Astrocyte (in vitro differentiated cells and primary cell): ENCODE data around the gene CHAT. TPM values are rescaled to one million over a fixed set of nuclear protein-coding genes. Genes with fewer than 3 reads are reported as not detected.

Experiments used
- DNase-seq: peaks from one replicate; pipeline ENCODE4 v3.0.0-alpha.2; 2010; ENCODE audit warnings: low read depth
- FAIRE-seq: peaks from 2 replicates; lab custom pipeline; 2011; peaks lifted over from hg19 to GRCh38; lab: Jason Lieb, UNC
- H2AFZ ChIP-seq: 2 replicates; pipeline ENCODE4 v1.6.0; 2012; ENCODE audit warnings: low read depth, low read length, inconsistent platforms
- H3K27ac ChIP-seq: 2 replicates; pipeline ENCODE4 v1.5.1; 2011; ENCODE audit warnings: low read depth, low read length, inconsistent platforms
- H3K27me3 ChIP-seq: 2 replicates; pipeline ENCODE4 v1.6.0; 2011; ENCODE audit warnings: low read length, inconsistent platforms; ENCODE audit not compliant: insufficient read depth
- H3K36me3 ChIP-seq: 2 replicates; pipeline ENCODE4 v1.5.1; 2011; ENCODE audit warnings: low read length, inconsistent platforms; ENCODE audit not compliant: insufficient read depth
- H3K4me1 ChIP-seq: 2 replicates; pipeline ENCODE4 v1.5.1; 2011; ENCODE audit warnings: low read length, inconsistent platforms; ENCODE audit not compliant: insufficient read depth
- H3K4me2 ChIP-seq: 2 replicates; pipeline ENCODE4 v1.6.0; 2012; ENCODE audit warnings: low read length, inconsistent platforms
- H3K4me3 ChIP-seq: 2 replicates; pipeline ENCODE4 v1.5.1; 2011; ENCODE audit warnings: low read depth, mild to moderate bottlenecking, low read length, inconsistent platforms; ENCODE audit not compliant: insufficient read depth
- H3K79me2 ChIP-seq: 2 replicates; pipeline ENCODE4 v1.6.0; 2012; ENCODE audit warnings: mild to moderate bottlenecking, low read length, inconsistent platforms; ENCODE audit not compliant: insufficient read depth
- H3K9ac ChIP-seq: 2 replicates; pipeline ENCODE4 v1.6.0; 2012; ENCODE audit warnings: mild to moderate bottlenecking, low read length, inconsistent platforms
- H3K9me3 ChIP-seq: 2 replicates; pipeline ENCODE4 v1.5.1; 2012; ENCODE audit warnings: low read depth, mild to moderate bottlenecking, low read length, inconsistent platforms; ENCODE audit not compliant: insufficient read depth
- H4K20me1 ChIP-seq: 2 replicates; pipeline ENCODE4 v1.6.0; 2012; ENCODE audit warnings: low read length, inconsistent platforms; ENCODE audit not compliant: insufficient read depth
- H3K27ac Mint-ChIP-seq: one replicate; pipeline ENCODE4 v1.8.0; 2021; ENCODE audit warnings: mild to moderate bottlenecking, mixed read lengths; ENCODE audit not compliant: unreplicated experiment
- H3K27me3 Mint-ChIP-seq: one replicate; pipeline ENCODE4 v1.8.0; 2021; ENCODE audit warnings: low read depth, mixed read lengths; ENCODE audit not compliant: unreplicated experiment
- H3K36me3 Mint-ChIP-seq: one replicate; pipeline ENCODE4 v1.8.0; 2021; ENCODE audit warnings: low read depth, mixed read lengths; ENCODE audit not compliant: unreplicated experiment
- H3K4me1 Mint-ChIP-seq: one replicate; pipeline ENCODE4 v1.8.0; 2021; ENCODE audit warnings: low read depth, mixed read lengths; ENCODE audit not compliant: unreplicated experiment
- H3K4me3 Mint-ChIP-seq: one replicate; pipeline ENCODE4 v1.8.0; 2021; ENCODE audit warnings: mild to moderate bottlenecking, moderate library complexity, mixed read lengths; ENCODE audit not compliant: unreplicated experiment
- H3K9me3 Mint-ChIP-seq: one replicate; pipeline ENCODE4 v1.8.0; 2021; ENCODE audit warnings: mild to moderate bottlenecking, mixed read lengths; ENCODE audit not compliant: unreplicated experiment
- EZH2 ChIP-seq: IDR thresholded peaks from 2 replicates; pipeline ENCODE4 v1.6.1; 2012; ENCODE audit warnings: mild to moderate bottlenecking, low read length, inconsistent platforms; ENCODE audit not compliant: insufficient read depth
- total RNA-seq: library from RNA; stranded (reverse); gene quantifications from 2 replicates; pipeline ENCODE4 v1.2.1, GENCODE V29; 2021
- TF ChIP-seq, protein P1 (sequence below): IDR thresholded peaks from 2 replicates; pipeline ENCODE4 v1.5.1; 2011; ENCODE audit warnings: low read depth, mild to moderate bottlenecking, inconsistent platforms, low read length, moderate library complexity; ENCODE audit not compliant: insufficient read depth

The CHAT gene
- total RNA-seq, 1 donor from 2014 or later = 1.00 TPM

DNA sequence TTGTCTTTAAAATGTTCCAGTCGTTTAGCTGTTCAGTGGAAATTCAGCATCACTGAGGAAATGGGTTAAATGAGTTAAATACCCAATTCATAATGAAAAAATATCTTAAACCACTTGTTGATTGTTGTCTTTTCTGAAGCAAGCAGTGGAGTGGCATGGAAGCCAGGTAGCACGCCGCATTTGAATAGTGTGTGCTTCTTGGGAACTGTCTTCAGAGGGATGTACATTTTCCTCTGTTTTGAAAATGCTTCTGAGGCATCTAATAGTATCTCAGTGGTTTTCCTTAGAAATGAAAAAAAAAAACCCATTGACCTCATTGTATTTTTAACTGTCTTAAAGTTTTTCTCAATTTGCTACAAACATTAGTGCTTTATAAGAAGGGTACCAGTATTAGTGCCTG lies 93.7 kb downstream of the CHAT start:
- Mint-ChIP-seq H3K27me3 (peaks cover 38% of the 10 kb centered on the region), H3K4me1 (no peaks in the 10 kb centered on the region), H3K36me3 (no peaks in the 10 kb centered on the region), H3K27ac (no peak overlapping the region), H3K9me3 (peaks cover 2% of the 10 kb centered on the region), H3K4me3 (no peak overlapping the region)
- peaks cover 5% of the 10 kb centered on the region for H3K9me3 ChIP-seq
- no peaks in the 10 kb centered on the region for H4K20me1 ChIP-seq
- no peak overlapping the region for H3K4me3 ChIP-seq
- H3K27ac ChIP-seq = no peak overlapping the region
- no peak overlapping the region for H2AFZ ChIP-seq
- H3K79me2 ChIP-seq = no peaks in the 10 kb centered on the region
- FAIRE-seq (no peak), DNase-seq (no peak)
- no peak overlapping the region for H3K4me2 ChIP-seq
- no peak overlapping the region for H3K9ac ChIP-seq
- H3K27me3 ChIP-seq = peaks cover 2% of the 10 kb centered on the region
- TF ChIP-seq, protein P1, sequence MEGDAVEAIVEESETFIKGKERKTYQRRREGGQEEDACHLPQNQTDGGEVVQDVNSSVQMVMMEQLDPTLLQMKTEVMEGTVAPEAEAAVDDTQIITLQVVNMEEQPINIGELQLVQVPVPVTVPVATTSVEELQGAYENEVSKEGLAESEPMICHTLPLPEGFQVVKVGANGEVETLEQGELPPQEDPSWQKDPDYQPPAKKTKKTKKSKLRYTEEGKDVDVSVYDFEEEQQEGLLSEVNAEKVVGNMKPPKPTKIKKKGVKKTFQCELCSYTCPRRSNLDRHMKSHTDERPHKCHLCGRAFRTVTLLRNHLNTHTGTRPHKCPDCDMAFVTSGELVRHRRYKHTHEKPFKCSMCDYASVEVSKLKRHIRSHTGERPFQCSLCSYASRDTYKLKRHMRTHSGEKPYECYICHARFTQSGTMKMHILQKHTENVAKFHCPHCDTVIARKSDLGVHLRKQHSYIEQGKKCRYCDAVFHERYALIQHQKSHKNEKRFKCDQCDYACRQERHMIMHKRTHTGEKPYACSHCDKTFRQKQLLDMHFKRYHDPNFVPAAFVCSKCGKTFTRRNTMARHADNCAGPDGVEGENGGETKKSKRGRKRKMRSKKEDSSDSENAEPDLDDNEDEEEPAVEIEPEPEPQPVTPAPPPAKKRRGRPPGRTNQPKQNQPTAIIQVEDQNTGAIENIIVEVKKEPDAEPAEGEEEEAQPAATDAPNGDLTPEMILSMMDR = no peak
- no peak for TF ChIP-seq EZH2
- no peaks in the 10 kb centered on the region for H3K36me3 ChIP-seq
- no peaks in the 10 kb centered on the region for H3K4me1 ChIP-seq

GRCh38 chr10:49709934-49710333 lies 96.1 kb downstream of the CHAT start:
- no peak for FAIRE-seq
- Mint-ChIP-seq H3K9me3 (peaks cover 7% of the 10 kb centered on the region), H3K4me1 (no peaks in the 10 kb centered on the region)

GRCh38 chr10:49710966-49711365 lies 97.1 kb downstream of the CHAT start:
- peaks cover 14% of the 10 kb centered on the region for H3K9me3 Mint-ChIP-seq
- no peaks in the 10 kb centered on the region for H3K4me1 ChIP-seq
- no peak overlapping the region for H3K27ac ChIP-seq
- FAIRE-seq (no peak), DNase-seq (no peak)
- no peaks in the 10 kb centered on the region for H4K20me1 ChIP-seq
- no peaks in the 10 kb centered on the region for H3K9me3 ChIP-seq
- H3K27me3 Mint-ChIP-seq = peaks cover 38% of the 10 kb centered on the region
- H3K4me3 Mint-ChIP-seq = no peak overlapping the region
- no peak overlapping the region for H3K4me2 ChIP-seq
- H3K4me3 ChIP-seq = no peak overlapping the region
- H3K36me3 ChIP-seq = no peaks in the 10 kb centered on the region
- H3K4me1 Mint-ChIP-seq = no peaks in the 10 kb centered on the region
- peaks cover 2% of the 10 kb centered on the region for H3K27me3 ChIP-seq
- H3K9ac ChIP-seq = no peak overlapping the region
- TF ChIP-seq, protein P1 = no peak
- TF ChIP-seq EZH2 = no peak
- no peak overlapping the region for H2AFZ ChIP-seq
- no peaks in the 10 kb centered on the region for H3K79me2 ChIP-seq
- no peak overlapping the region for H3K27ac Mint-ChIP-seq
- no peaks in the 10 kb centered on the region for H3K36me3 Mint-ChIP-seq

More at GRCh38 chr10:49709934-49710333, 96.1 kb downstream of the CHAT start:
- H3K27me3 ChIP-seq = peaks cover 2% of the 10 kb centered on the region
- H3K4me2 ChIP-seq = no peak overlapping the region
- no peaks in the 10 kb centered on the region for H3K9me3 ChIP-seq
- no peaks in the 10 kb centered on the region for H3K4me1 ChIP-seq
- H2AFZ ChIP-seq = no peak overlapping the region
- no peak overlapping the region for H3K4me3 ChIP-seq
- TF ChIP-seq, protein P1 = no peak
- TF ChIP-seq EZH2 = no peak
- Mint-ChIP-seq H3K36me3 (no peaks in the 10 kb centered on the region), H3K27me3 (peaks cover 37% of the 10 kb centered on the region), H3K4me3 (no peak overlapping the region), H3K27ac (no peak overlapping the region)
- no peaks in the 10 kb centered on the region for H3K36me3 ChIP-seq
- H4K20me1 ChIP-seq = no peaks in the 10 kb centered on the region
- H3K27ac ChIP-seq = no peak overlapping the region
- H3K79me2 ChIP-seq = no peaks in the 10 kb centered on the region
- no peak for DNase-seq
- no peak overlapping the region for H3K9ac ChIP-seq
